ENCODE data around the gene ULK2.

GRCh38 chr17:19769946-19770652 is 97.6 kb downstream of the ULK2 start:
- TF ChIP-seq POLR2A (IDR thresholded peaks at IDR 0.05; ENCODE audit: low read depth, low read length) (no peak), TAF1 (IDR thresholded peaks at IDR 0.05; ENCODE audit: borderline replicate concordance, low read depth, low read length) (no peak), POLR2AphosphoS5 (IDR thresholded peaks at IDR 0.05; ENCODE audit: low read depth, low read length) (no peak)
